DOHH2 (cell line): ENCODE data around the gene LIMK1.

Experiments used
- CTCF ChIP-seq: fragments of 200-600 bp; sonication (generic); IDR thresholded peaks from one replicate; pipeline ENCODE4 v1.5.1; 2014; ENCODE audit warnings: antibody characterized with exemption, mild to moderate bottlenecking, low read depth, low read length; ENCODE audit not compliant: poor library complexity, severe bottlenecking
- EZH2phosphoT487 ChIP-seq: fragments of 200-600 bp; sonication (generic); IDR thresholded peaks from 2 replicates; pipeline ENCODE4 v1.6.1; 2017; ENCODE audit warnings: borderline replicate concordance, mild to moderate bottlenecking, antibody characterized with exemption, low read length, moderate library complexity, mixed read lengths

- TF ChIP-seq CTCF, result no peak
- no peak for TF ChIP-seq EZH2phosphoT487
Measured at GRCh38 chr7:74157605-74158004, 74.0 kb downstream of the LIMK1 start.
